GM12874 (cell line): ENCODE measurements around the gene STAMBPL1.

Experiments
- TF ChIP-seq, protein P1 (sequence below): IDR thresholded peaks from 2 replicates; pipeline ENCODE4 v1.5.1; 2011; ENCODE audit warnings: low read depth, mild to moderate bottlenecking, control low read depth, low read length, moderate library complexity; ENCODE audit not compliant: insufficient read depth

Gene STAMBPL1

DNA sequence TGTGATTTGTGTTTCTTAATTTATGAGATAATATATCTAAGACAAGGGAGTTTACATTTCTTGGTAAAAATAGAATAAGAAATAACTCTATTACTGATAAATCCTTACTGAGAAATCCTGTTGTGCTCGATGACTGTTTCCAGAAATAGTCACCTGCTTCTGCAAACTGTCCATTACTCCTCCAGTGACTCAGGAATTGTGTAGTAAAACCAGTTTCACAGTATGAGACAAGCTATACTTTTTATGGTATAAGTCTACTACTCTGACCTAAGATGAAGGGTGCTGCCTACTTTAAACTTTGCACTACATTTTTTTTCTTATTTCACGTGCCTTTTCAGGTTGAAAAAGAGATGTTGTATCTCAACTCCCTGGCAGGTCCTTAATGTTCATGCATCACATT lies 21.6 kb upstream of the STAMBPL1 start:
- TF ChIP-seq, protein P1, sequence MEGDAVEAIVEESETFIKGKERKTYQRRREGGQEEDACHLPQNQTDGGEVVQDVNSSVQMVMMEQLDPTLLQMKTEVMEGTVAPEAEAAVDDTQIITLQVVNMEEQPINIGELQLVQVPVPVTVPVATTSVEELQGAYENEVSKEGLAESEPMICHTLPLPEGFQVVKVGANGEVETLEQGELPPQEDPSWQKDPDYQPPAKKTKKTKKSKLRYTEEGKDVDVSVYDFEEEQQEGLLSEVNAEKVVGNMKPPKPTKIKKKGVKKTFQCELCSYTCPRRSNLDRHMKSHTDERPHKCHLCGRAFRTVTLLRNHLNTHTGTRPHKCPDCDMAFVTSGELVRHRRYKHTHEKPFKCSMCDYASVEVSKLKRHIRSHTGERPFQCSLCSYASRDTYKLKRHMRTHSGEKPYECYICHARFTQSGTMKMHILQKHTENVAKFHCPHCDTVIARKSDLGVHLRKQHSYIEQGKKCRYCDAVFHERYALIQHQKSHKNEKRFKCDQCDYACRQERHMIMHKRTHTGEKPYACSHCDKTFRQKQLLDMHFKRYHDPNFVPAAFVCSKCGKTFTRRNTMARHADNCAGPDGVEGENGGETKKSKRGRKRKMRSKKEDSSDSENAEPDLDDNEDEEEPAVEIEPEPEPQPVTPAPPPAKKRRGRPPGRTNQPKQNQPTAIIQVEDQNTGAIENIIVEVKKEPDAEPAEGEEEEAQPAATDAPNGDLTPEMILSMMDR = no peak

DNA sequence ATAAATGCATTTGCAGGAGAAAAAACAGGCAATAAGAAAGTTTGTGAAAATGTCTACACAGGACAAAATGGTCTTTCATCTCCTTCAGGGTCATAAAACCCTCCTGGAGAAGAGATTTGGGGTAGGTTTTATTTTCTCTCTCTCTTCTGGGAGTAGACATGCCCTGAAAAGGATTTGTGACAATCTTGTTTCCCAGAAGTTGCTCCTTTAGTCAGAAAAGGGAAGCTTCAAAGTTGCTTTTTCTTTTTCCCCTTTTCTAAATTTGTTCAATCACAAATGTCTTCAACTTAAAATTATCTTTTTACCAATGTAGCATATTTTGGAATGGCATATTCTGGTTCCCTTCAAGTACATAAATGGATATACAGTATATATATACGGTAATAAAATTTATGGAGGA lies 19.0 kb upstream of the STAMBPL1 start:
- TF ChIP-seq, protein P1 = no peak

DNA sequence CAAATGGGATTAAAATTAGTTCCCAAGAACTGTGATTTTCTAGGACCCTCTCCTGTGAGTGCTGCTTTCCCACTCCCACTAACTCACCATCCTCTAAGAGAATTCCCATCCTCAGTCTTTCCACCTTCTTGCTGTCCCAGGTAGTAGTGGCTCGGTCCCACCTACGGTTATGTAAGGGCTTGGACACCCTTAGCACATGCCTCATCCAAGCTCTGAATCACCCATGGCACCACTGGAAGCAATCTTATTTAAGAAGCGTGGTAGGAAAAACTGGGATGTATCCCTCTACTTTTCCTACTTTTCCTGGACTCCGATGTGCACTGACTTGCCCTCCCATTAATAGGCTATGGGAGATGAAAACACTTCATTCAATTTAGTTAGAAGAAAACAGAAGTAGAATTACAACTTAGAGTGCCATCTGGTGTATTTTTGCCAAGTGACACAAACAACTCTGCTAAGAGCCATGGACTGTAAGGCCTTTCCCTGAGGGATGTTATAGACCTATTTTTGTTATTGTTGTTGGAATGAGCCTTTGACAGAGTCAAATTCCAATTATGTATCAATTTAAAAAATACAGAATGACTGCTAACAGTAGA lies 14.7 kb upstream of the STAMBPL1 start:
- TF ChIP-seq, protein P1 = no peak

DNA sequence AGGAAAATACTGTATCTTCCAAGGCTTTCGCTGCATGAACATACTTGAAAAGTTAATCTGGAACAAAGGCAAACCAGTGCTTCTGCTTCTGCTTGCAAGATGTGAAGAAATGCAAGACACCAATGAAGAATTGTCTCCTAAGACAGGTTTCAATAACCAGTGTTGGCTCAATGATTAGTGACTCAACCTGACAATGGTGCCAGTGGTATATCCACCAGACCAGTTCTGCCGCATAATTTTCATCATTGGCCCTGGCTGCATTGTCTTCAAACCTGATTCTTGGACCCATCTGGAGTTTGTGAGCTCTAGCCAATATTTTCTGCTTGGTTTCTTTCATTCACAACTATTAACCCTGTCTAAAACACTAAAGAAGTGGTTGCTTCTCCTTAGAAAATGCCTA lies 13.6 kb upstream of the STAMBPL1 start:
- TF ChIP-seq, protein P1 = no peak

DNA sequence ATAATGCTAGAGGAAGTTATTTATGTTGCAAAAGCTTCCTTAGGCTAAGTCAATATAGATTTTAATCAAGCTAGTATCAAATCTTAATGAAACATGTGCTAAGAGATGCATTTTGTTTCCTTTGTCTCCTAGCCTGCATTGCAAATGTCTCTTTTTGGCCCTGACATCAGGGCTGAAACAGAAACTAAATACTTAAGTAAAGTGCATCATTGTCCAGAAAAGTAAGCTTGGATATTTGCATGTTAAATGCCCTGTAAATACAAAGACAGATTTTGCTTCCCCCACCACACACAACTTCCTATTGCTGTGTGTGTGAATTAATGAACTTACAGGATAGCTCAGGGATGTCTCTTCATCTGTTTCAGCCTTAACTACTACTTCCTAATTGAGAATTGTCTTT lies 10.0 kb upstream of the STAMBPL1 start:
- TF ChIP-seq, protein P1 = no peak

DNA sequence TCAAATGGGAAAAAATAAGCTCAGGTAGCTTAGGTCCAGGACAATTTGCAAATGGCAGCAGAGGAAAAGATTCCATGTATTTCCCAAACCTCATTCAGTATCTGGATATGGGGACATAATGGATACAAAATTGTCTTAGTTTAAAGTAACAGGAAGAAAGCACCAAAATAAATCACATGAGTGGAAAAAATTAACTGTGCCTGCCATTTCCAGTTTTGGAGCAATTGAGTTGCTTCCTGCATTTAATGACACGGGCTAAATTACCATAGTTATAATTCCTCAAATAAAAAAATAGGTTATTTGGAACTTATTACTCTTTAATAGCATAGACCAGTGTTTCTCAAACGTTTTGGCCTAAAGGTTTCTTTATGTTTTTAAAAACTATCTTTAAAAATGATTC lies 6.3 kb upstream of the STAMBPL1 start:
- TF ChIP-seq, protein P1 = no peak

DNA sequence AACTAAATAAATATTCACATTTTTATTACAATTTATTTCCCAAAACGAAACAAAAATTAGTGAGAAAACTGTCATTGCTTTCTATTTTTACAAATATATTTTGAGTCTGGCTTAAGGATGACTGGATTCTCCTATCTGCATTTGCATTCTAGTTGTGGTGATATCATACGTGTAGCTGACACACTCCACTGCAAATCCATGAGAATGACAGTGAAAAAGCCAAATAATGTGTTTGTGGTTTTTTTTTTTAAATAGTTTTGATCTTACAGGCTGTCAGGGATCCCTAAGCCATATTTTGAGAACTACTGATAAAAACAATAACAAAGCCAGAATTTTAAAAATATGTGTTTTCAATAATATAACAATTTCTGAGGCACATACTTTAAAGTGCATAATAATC lies 5.8 kb upstream of the STAMBPL1 start:
- TF ChIP-seq, protein P1 = no peak

DNA sequence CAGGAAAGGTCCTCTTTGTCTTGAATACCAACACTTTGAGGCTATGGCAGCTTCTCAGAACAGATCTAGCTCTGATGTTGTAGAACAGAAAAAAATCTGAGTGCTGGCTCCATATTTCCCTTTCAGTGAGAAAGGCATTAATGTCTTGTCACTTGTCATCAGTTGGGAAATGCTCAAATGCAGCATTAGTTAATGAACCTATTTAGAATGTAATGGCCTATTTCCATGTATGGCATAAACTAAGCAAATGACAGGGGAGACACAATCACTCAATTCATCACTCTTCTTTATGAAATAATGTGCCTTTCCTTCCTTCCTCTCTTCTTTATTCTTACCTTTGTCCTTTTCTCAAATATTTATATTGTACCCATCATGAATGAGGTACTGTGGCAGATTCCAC lies 5.0 kb upstream of the STAMBPL1 start:
- TF ChIP-seq, protein P1 = no peak
